Stimulated activated CD4-positive, alpha-beta T cell treated with anti-CD3 and anti-CD28 coated beads, Interleukin-12 subunit alpha, Interleukin-12 subunit beta, amount 100 ng/mL, for 24 hours (primary cell): ENCODE measurements around the gene TMEM156.
"Not testable (repeated sequence)": the region's sequence is repeated elsewhere in the genome, so short reads cannot be mapped to it uniquely, and the experiment has no call there.

Source experiments
- DNase-seq, 2 experiments: peaks; one replicate each; pipeline ENCODE4 v3.0.0-alpha.2; 2020; ENCODE audit warnings: low read depth in 2 of 2

Gene TMEM156

GRCh38 chr4:38957261-38957815, 74.9 kb downstream of the TMEM156 start:
- no peak for DNase-seq

DNA sequence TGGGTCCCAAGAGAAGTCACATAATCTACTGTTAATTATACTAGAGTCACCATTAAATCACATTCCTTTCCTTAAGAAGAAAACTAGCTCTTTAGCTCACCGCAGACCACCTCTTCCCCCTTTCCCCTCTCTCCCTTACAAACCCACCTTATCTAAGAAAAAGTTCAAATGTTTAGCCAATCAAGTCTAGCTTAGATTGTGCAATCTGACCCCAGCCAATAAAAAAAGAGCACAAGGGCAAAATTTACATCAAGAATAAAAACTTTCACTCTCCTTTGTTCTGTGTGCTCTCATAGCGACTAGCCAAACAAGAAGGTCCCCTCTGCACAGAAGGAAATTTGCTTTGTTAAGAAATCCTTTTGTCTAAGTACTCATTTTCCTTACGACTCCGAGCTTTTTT, 76.3 kb downstream of the TMEM156 start:
- DNase-seq = no peak

GRCh38 chr4:38954727-38955126, 77.5 kb downstream of the TMEM156 start:
- DNase-seq = no peak

DNA sequence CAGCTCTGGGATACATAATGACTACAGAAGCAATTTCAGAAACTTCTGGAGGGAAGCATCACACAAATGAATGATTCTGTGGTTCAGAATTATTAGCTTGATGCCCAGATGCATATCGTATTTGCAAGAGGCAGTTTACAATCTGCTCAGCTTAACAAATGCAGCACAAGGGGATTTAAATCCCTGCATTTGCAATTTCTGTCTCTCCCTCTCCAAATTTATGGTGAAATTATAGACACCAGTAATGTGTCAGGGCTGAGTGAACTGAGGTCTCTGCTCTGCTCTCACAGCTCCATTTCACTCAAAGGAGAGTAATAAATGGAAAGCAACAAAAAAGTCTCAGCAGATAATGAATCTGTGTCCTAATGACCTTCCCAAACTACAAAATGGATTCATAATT, 80.2 kb downstream of the TMEM156 start:
- no peak for DNase-seq

GRCh38 chr4:38951598-38951997, 80.6 kb downstream of the TMEM156 start:
- no peak for DNase-seq

GRCh38 chr4:38950734-38951133, 81.5 kb downstream of the TMEM156 start:
- DNase-seq = no peak

- DNase-seq = no peak
Observed at GRCh38 chr4:38950159-38950558, 82.0 kb downstream of the TMEM156 start.

GRCh38 chr4:38949411-38950051, 82.7 kb downstream of the TMEM156 start:
- no peak for DNase-seq

- no peak for DNase-seq
Observed at GRCh38 chr4:38948551-38948950, 83.7 kb downstream of the TMEM156 start.

GRCh38 chr4:38946919-38947318, 85.3 kb downstream of the TMEM156 start:
- no peak for DNase-seq

GRCh38 chr4:38944440-38944839, 87.8 kb downstream of the TMEM156 start:
- DNase-seq = no peak

DNA sequence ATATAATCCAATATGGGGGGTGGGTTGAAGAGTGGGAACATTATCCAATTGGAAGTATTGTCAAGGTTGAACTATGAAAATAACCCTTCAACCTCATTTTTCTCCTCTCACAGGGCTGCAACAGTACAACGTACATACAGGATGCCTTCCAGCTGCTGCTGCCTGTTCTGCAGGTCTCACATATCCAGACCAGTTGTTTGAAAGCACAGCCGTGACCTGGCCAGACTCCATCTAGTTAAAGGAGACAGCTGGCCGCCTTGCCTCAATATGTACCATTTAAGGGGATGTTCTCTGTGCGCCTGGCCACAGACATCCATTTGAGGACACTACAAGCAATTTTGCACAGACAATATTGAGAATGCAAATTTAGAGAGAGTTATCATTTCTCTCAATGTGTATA, 88.9 kb downstream of the TMEM156 start:
- DNase-seq = no peak

DNA sequence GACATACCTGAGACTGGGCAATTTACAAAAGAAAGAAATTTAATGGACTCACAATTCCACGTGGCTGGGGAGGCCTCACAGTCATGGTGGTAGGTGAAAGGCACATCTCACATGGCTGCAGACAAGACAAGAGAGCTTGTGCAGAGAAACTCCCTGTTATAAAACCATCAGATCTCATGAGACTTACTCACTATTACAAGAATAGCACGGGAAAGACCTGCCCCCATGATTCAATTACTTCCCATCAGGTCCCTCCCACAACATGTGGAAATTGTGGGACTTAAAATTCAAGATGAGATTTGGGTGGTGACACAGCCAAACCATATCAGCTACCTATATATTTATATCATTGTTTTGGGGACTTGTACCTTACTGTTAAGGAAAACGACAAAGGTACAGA, 90.3 kb downstream of the TMEM156 start:
- DNase-seq = not testable (repeated sequence)

- DNase-seq = no peak
Observed at GRCh38 chr4:38940476-38940875, 91.7 kb downstream of the TMEM156 start.

DNA sequence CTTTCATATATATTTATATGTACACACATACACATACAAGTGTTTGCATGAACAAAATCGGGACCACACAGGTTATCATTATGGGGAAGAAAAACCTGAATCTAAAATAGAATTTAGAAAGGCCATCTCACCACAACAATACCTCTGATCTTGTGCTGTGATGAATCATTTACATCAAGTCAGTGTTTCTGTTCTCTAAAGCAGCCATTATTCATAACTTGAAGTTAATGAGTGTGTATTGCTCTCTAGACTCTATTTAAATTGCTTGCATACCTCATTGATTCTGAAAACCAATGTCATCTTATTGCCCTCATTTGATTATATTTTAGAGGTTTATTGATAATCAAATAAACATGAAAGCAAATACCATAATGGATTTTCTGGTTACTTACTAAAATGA, 93.0 kb downstream of the TMEM156 start:
- no peak for DNase-seq

- DNase-seq = no peak
Observed at GRCh38 chr4:38935391-38936073, 96.7 kb downstream of the TMEM156 start.

GRCh38 chr4:38931125-38931524, 101.1 kb downstream of the TMEM156 start:
- DNase-seq = no peak

- DNase-seq = no peak
Observed at GRCh38 chr4:38930707-38931106, 101.5 kb downstream of the TMEM156 start.

GRCh38 chr4:38930204-38930603, 102.0 kb downstream of the TMEM156 start:
- no peak for DNase-seq

DNA sequence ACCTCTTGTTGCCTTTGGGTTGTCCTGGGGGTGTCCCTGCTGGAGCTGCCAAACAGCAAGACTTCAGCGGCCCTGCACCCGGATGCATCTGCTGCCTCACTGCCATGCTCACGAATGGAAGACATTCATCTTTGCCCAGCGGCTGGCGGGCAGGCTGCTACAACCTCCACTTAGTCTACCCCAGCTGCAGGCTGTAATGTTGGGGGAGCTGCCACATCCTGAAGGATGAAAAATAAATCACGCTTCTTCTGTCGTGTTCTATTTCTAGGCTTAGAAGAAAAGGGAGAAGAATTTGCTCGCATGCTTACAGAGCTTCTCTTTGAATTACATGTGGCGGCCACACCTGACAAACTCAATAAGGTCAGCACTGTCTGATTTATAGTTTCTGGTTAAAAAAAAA, 103.2 kb downstream of the TMEM156 start:
- no peak for DNase-seq

GRCh38 chr4:38928568-38928967, 103.6 kb downstream of the TMEM156 start:
- DNase-seq = no peak

- no peak for DNase-seq
Observed at GRCh38 chr4:38926896-38927295, 105.3 kb downstream of the TMEM156 start.
